ENCODE results near the gene ATXN1.
A peak's percentile ranks its signal among the peaks of the same experiment; 100 is the strongest.

ATXN1 gene

GRCh38 chr6:16802071-16802470 is 40.8 kb upstream of the ATXN1 start:
- Histone ChIP-seq H3K4me3 (ENCODE audit: low read depth, low read length) (no peak overlapping the region), H3K4me1 (no peaks in the 10 kb centered on the region), H3K27ac (no peak overlapping the region), H3K4me2 (ENCODE audit: low read length) (no peak overlapping the region), H3K9me3 (ENCODE audit: control insufficient read depth, low read length) (no peaks in the 10 kb centered on the region), H3K36me3 (ENCODE audit: control insufficient read depth, insufficient read depth, low read length) (no peaks in the 10 kb centered on the region), H3K9ac (no peak overlapping the region), H2AFZ (peak overlapping the region; percentile 26), H3K79me2 (no peaks in the 10 kb centered on the region), H3K27me3 (ENCODE audit: control insufficient read depth, insufficient read depth, low read length) (no peaks in the 10 kb centered on the region)
- TF ChIP-seq, protein P1, sequence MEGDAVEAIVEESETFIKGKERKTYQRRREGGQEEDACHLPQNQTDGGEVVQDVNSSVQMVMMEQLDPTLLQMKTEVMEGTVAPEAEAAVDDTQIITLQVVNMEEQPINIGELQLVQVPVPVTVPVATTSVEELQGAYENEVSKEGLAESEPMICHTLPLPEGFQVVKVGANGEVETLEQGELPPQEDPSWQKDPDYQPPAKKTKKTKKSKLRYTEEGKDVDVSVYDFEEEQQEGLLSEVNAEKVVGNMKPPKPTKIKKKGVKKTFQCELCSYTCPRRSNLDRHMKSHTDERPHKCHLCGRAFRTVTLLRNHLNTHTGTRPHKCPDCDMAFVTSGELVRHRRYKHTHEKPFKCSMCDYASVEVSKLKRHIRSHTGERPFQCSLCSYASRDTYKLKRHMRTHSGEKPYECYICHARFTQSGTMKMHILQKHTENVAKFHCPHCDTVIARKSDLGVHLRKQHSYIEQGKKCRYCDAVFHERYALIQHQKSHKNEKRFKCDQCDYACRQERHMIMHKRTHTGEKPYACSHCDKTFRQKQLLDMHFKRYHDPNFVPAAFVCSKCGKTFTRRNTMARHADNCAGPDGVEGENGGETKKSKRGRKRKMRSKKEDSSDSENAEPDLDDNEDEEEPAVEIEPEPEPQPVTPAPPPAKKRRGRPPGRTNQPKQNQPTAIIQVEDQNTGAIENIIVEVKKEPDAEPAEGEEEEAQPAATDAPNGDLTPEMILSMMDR (IDR thresholded peaks at IDR 0.05): no peak

DNA sequence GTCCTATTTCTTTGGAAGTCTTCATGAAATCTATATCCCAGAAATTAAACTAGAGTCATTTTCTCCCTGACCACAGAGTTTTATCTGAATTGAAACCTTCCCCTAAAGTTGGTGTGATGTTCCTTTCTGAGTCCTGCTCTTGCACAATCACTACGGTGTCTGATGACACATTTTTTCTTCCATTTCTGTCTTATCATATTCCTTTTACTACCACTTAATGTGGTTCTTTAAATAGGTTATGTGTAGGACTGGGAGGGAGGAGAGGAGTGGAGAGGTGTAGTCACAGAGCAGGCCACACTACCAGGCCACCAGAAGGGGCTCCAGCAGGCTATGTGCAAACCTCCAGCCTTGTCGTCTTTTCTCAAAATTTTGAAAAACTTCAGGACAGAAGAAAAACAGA is 39.7 kb upstream of the ATXN1 start:
- TF ChIP-seq, protein P1 (IDR thresholded peaks at IDR 0.05): no peak
- Histone ChIP-seq H2AFZ (no peak overlapping the region), H3K4me3 (ENCODE audit: low read depth, low read length) (no peak overlapping the region), H3K79me2 (no peaks in the 10 kb centered on the region), H3K9ac (no peak overlapping the region), H3K4me1 (no peaks in the 10 kb centered on the region), H3K27ac (no peak overlapping the region), H3K4me2 (ENCODE audit: low read length) (no peak overlapping the region), H3K36me3 (ENCODE audit: control insufficient read depth, insufficient read depth, low read length) (no peaks in the 10 kb centered on the region), H3K9me3 (ENCODE audit: control insufficient read depth, low read length) (no peaks in the 10 kb centered on the region), H3K27me3 (ENCODE audit: control insufficient read depth, insufficient read depth, low read length) (no peaks in the 10 kb centered on the region)

DNA sequence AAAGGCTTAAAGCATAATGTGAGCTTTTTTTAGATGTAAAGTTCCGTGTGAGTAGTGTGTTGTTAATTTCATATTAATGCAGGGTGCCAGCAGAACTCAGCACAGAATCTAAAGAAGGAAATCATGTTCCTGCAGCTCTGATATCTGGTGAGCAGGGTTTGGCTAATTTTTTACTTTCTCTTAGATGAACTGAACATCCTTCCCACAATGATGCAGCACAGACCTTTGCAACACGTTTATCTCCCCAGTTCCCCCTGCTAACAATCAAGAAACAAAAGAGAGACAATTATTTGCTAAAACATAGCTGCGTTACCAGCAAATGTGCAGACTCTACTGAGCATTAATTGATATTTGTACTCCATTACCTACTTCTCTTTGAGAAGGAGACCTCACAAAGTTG is 39.1 kb upstream of the ATXN1 start:
- Histone ChIP-seq H3K27me3 (ENCODE audit: control insufficient read depth, insufficient read depth, low read length) (no peaks in the 10 kb centered on the region), H3K79me2 (no peaks in the 10 kb centered on the region), H3K4me1 (no peaks in the 10 kb centered on the region), H3K36me3 (ENCODE audit: control insufficient read depth, insufficient read depth, low read length) (no peaks in the 10 kb centered on the region), H3K4me2 (ENCODE audit: low read length) (no peak overlapping the region), H3K4me3 (ENCODE audit: low read depth, low read length) (no peak overlapping the region), H3K27ac (no peak overlapping the region), H3K9me3 (ENCODE audit: control insufficient read depth, low read length) (no peaks in the 10 kb centered on the region), H2AFZ (no peak overlapping the region), H3K9ac (no peak overlapping the region)
- TF ChIP-seq, protein P1 (IDR thresholded peaks at IDR 0.05): no peak

GRCh38 chr6:16799279-16800193 is 38.3 kb upstream of the ATXN1 start:
- TF ChIP-seq, protein P1 (IDR thresholded peaks at IDR 0.05): no peak
- no peaks in the 10 kb centered on the region for H3K79me2 ChIP-seq
- H3K9me3 ChIP-seq (ENCODE audit: control insufficient read depth, low read length): no peaks in the 10 kb centered on the region
- no peak overlapping the region for H3K4me2 ChIP-seq (ENCODE audit: low read length)
- no peak overlapping the region for H3K27ac ChIP-seq
- no peak overlapping the region for H3K9ac ChIP-seq
- no peak overlapping the region for H3K4me3 ChIP-seq (ENCODE audit: low read depth, low read length)
- H3K4me1 ChIP-seq: no peaks in the 10 kb centered on the region
- H2AFZ ChIP-seq: no peak overlapping the region
- no peaks in the 10 kb centered on the region for H3K36me3 ChIP-seq (ENCODE audit: control insufficient read depth, insufficient read depth, low read length)
- no peaks in the 10 kb centered on the region for H3K27me3 ChIP-seq (ENCODE audit: control insufficient read depth, insufficient read depth, low read length)
